Measurements from ENCODE around the gene TMEM80.
"Not testable (repeated sequence)": the region's sequence is repeated elsewhere in the genome, so short reads cannot be mapped to it uniquely, and the experiment has no call there.

The TMEM80 gene

DNA sequence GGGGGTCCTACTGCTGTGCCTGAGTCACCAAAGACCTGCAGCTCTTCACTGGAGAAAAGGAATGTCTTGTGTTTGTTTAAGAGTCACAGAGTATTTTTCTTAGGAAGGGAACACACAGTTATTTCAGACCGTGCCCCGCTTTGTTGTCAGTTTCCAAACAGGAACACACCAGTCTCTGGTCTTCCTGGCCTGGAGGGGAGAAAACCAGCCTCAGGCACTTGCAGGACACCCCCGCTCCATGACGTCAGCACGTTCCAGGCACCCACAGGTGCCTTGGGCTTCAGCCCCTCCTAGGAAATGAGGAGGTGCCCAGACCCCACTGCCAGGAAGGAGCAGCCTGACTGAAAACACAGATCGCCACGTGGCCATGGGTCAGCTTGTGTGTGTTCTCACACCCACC is 6.0 kb upstream of the TMEM80 start:
- TF ChIP-seq, protein P1, sequence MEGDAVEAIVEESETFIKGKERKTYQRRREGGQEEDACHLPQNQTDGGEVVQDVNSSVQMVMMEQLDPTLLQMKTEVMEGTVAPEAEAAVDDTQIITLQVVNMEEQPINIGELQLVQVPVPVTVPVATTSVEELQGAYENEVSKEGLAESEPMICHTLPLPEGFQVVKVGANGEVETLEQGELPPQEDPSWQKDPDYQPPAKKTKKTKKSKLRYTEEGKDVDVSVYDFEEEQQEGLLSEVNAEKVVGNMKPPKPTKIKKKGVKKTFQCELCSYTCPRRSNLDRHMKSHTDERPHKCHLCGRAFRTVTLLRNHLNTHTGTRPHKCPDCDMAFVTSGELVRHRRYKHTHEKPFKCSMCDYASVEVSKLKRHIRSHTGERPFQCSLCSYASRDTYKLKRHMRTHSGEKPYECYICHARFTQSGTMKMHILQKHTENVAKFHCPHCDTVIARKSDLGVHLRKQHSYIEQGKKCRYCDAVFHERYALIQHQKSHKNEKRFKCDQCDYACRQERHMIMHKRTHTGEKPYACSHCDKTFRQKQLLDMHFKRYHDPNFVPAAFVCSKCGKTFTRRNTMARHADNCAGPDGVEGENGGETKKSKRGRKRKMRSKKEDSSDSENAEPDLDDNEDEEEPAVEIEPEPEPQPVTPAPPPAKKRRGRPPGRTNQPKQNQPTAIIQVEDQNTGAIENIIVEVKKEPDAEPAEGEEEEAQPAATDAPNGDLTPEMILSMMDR (IDR thresholded peaks at IDR 0.05; ENCODE audit: control insufficient read depth, extremely low read depth, insufficient read depth) = no peak
- DNase-seq (ENCODE audit: low read depth) = no peak
- no peak overlapping the region for H3K4me3 ChIP-seq (ENCODE audit: low read depth, low read length)

GRCh38 chr11:690244-690643 is 5.4 kb upstream of the TMEM80 start:
- H3K4me3 ChIP-seq (ENCODE audit: low read depth, low read length); DNase-seq (ENCODE audit: low read depth): not testable (repeated sequence)

GRCh38 chr11:690738-691633 is 4.6 kb upstream of the TMEM80 start:
- no peak for DNase-seq (ENCODE audit: low read depth)
- TF ChIP-seq, protein P1 (IDR thresholded peaks at IDR 0.05; ENCODE audit: control insufficient read depth, extremely low read depth, insufficient read depth) = no peak
- no peak overlapping the region for H3K4me3 ChIP-seq (ENCODE audit: low read depth, low read length)

DNA sequence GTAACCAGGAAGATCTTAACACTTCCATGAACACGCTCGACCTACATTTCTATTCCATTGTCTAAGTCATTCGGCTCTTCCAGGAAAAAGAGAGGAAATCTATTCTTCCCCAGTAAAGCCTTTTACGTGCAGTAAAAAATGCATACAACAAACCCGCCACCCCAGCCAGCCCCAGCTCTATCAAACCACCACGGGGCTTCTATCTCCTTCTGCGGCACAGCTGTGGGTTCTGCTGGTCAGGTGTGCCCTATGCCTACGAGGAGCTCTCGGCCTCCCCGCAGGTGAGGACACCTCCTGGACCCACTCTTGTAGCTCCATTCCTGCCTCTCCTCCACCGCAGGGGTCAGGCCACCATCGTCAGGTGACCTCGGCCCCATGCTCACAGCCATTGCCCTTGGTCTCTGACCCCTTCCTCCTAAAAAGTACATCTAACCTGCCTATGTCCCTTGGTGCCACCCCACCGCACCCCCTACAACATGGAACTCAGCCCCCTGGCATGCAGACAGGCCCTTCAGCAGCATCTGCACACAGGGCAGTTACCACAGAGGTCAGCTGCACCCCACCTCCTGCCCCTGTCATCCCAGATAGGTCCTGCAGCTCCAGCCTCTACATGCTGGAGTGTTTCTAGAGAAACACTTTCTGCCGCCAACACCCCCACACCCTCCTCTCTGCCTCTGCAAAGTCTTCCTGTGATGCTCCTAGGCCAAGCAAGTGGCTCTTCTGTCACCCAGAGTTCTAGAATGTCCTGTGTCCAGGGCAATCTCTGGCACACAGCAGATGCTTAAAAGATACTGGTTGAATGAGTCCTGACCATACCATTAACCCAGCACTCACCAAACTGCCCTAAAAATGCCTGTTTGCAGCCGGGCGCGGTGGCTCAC is 3.7 kb upstream of the TMEM80 start:
- no peak overlapping the region for H3K4me3 ChIP-seq (ENCODE audit: low read depth, low read length)

GRCh38 chr11:692824-693414 is 2.7 kb upstream of the TMEM80 start:
- no peak overlapping the region for H3K4me3 ChIP-seq (ENCODE audit: low read depth, low read length)
- TF ChIP-seq, protein P1 (IDR thresholded peaks at IDR 0.05; ENCODE audit: control insufficient read depth, extremely low read depth, insufficient read depth) = no peak
- DNase-seq (ENCODE audit: low read depth) = no peak

More for the DNA sequence above, 3.7 kb upstream of the TMEM80 start:
- TF ChIP-seq, protein P1 (IDR thresholded peaks at IDR 0.05; ENCODE audit: control insufficient read depth, extremely low read depth, insufficient read depth) = no peak
- no peak for DNase-seq (ENCODE audit: low read depth)

GRCh38 chr11:693415-693831 is 2.2 kb upstream of the TMEM80 start:
- peak overlapping the region; percentile 45 for H3K4me3 ChIP-seq (ENCODE audit: low read depth, low read length)
- TF ChIP-seq, protein P1 (IDR thresholded peaks at IDR 0.05; ENCODE audit: control insufficient read depth, extremely low read depth, insufficient read depth) = no peak
- DNase-seq (ENCODE audit: low read depth) = no peak

Data from LNCaP clone FGC (cell line).